ENCODE data around the gene TUBA3C. TPM values are rescaled to one million over a fixed set of nuclear protein-coding genes. Genes with fewer than 3 reads are reported as not detected.

The TUBA3C gene
- total RNA-seq, 2 experiments from 2014 or later: not detected

- no peaks in the 10 kb centered on the region for H3K79me2 ChIP-seq (ENCODE audit: insufficient read depth, low read depth, low read length)
- BruUV-seq (replicated peaks): no TSS peak
- H3K9me3 ChIP-seq (ENCODE audit: low read length): no peaks in the 10 kb centered on the region
- TF ChIP-seq CTCF (conservative IDR thresholded peaks at IDR 0.05; ENCODE audit: low read length) (no peak), EZH2phosphoT487 (IDR thresholded peaks at IDR 0.05; ENCODE audit: borderline replicate concordance, low read depth, low read length) (no peak)
- POLR2A ChIA-PET: no interaction called here
- no peaks in the 10 kb centered on the region for H4K20me1 ChIP-seq (ENCODE audit: insufficient read depth, low read length)
- H3K4me1 ChIP-seq (ENCODE audit: insufficient read depth, low read length, poor library complexity, severe bottlenecking): no peaks in the 10 kb centered on the region
- DNase-seq (ENCODE audit: low spot score): no peak
- no peaks in the 10 kb centered on the region for H3K9me2 ChIP-seq (ENCODE audit: insufficient read depth, low read length)
- H3K27ac ChIP-seq (ENCODE audit: low read depth, low read length, poor library complexity, severe bottlenecking): no peak overlapping the region
- no peaks in the 10 kb centered on the region for H3K36me3 ChIP-seq (ENCODE audit: insufficient read depth, low read length)
- CTCF ChIA-PET (ENCODE audit: unreplicated experiment): no interaction called here
- no peak overlapping the region for H2AFZ ChIP-seq (ENCODE audit: low read length)
- H3K4me2 ChIP-seq (ENCODE audit: low read length): no peak overlapping the region
- intact Hi-C loops (cut with micrococcal nuclease; ENCODE audit: unreplicated experiment): no loop called here
- no peak overlapping the region for H3K4me3 ChIP-seq (ENCODE audit: low read depth, low read length, poor library complexity, severe bottlenecking)
Observed at GRCh38 chr13:19173752-19174151, 7.9 kb downstream of the TUBA3C start.

GRCh38 chr13:19172647-19173030 is 9.0 kb downstream of the TUBA3C start:
- ChIA-PET POLR2A (no interaction called here), CTCF (ENCODE audit: unreplicated experiment) (no interaction called here)
- no peak for DNase-seq (ENCODE audit: low spot score)
- Histone ChIP-seq H3K27ac (ENCODE audit: low read depth, low read length, poor library complexity, severe bottlenecking) (no peak overlapping the region), H3K4me3 (ENCODE audit: low read depth, low read length, poor library complexity, severe bottlenecking) (no peak overlapping the region), H3K79me2 (ENCODE audit: insufficient read depth, low read depth, low read length) (no peaks in the 10 kb centered on the region), H4K20me1 (ENCODE audit: insufficient read depth, low read length) (no peaks in the 10 kb centered on the region), H3K4me1 (ENCODE audit: insufficient read depth, low read length, poor library complexity, severe bottlenecking) (no peaks in the 10 kb centered on the region), H3K9me2 (ENCODE audit: insufficient read depth, low read length) (no peaks in the 10 kb centered on the region), H2AFZ (ENCODE audit: low read length) (no peak overlapping the region), H3K4me2 (ENCODE audit: low read length) (no peak overlapping the region), H3K9me3 (ENCODE audit: low read length) (no peaks in the 10 kb centered on the region), H3K36me3 (ENCODE audit: insufficient read depth, low read length) (no peaks in the 10 kb centered on the region)
- no peak for TF ChIP-seq CTCF (conservative IDR thresholded peaks at IDR 0.05; ENCODE audit: low read length)
- no peak for TF ChIP-seq EZH2phosphoT487 (IDR thresholded peaks at IDR 0.05; ENCODE audit: borderline replicate concordance, low read depth, low read length)
- intact Hi-C loops (cut with micrococcal nuclease; ENCODE audit: unreplicated experiment): no loop called here
- no TSS peak for BruUV-seq (replicated peaks)

- H4K20me1 ChIP-seq (ENCODE audit: insufficient read depth, low read length): no peaks in the 10 kb centered on the region
Observed at GRCh38 chr13:19172007-19172646, 9.5 kb downstream of the TUBA3C start.

More at GRCh38 chr13:19172007-19172646, 9.5 kb downstream of the TUBA3C start:
- Histone ChIP-seq H3K79me2 (ENCODE audit: insufficient read depth, low read depth, low read length) (no peaks in the 10 kb centered on the region), H3K9me3 (ENCODE audit: low read length) (no peaks in the 10 kb centered on the region), H3K36me3 (ENCODE audit: insufficient read depth, low read length) (no peaks in the 10 kb centered on the region), H3K4me3 (ENCODE audit: low read depth, low read length, poor library complexity, severe bottlenecking) (no peak overlapping the region), H3K27ac (ENCODE audit: low read depth, low read length, poor library complexity, severe bottlenecking) (no peak overlapping the region), H3K9me2 (ENCODE audit: insufficient read depth, low read length) (no peaks in the 10 kb centered on the region), H2AFZ (ENCODE audit: low read length) (no peak overlapping the region), H3K4me2 (ENCODE audit: low read length) (no peak overlapping the region), H3K4me1 (ENCODE audit: insufficient read depth, low read length, poor library complexity, severe bottlenecking) (no peaks in the 10 kb centered on the region)
- DNase-seq (ENCODE audit: low spot score): no peak
- ChIA-PET POLR2A (no interaction called here), CTCF (ENCODE audit: unreplicated experiment) (no interaction called here)
- no TSS peak for BruUV-seq (replicated peaks)
- no peak for TF ChIP-seq EZH2phosphoT487 (IDR thresholded peaks at IDR 0.05; ENCODE audit: borderline replicate concordance, low read depth, low read length)
- no peak for TF ChIP-seq CTCF (conservative IDR thresholded peaks at IDR 0.05; ENCODE audit: low read length)
- intact Hi-C loops (cut with micrococcal nuclease; ENCODE audit: unreplicated experiment): no loop called here

All from OCI-LY7 (cell line).